HepG2 (cell line): ENCODE data around the gene CDC42SE1. TPM values are rescaled to one million over a fixed set of nuclear protein-coding genes. Genes with fewer than 3 reads are reported as not detected.

Source experiments
- CBX1 ChIP-seq: IDR thresholded peaks from one replicate; pipeline ENCODE4 v1.6.1; 2016; ENCODE audit warnings: antibody characterized with exemption, low read depth
- CSRNP1 ChIP-seq: sonication (generic); formaldehyde crosslinking; IDR thresholded peaks from 2 replicates; pipeline ENCODE4 v1.8.1; 2023; ENCODE audit warnings: mild to moderate bottlenecking, missing genetic modification reagents
- GTF3A ChIP-seq: sonication (generic); formaldehyde crosslinking; conservative IDR thresholded peaks from 2 replicates; pipeline ENCODE4 v1.4.0; 2020; ENCODE audit warnings: mild to moderate bottlenecking, missing genetic modification reagents
- HOMEZ ChIP-seq: IDR thresholded peaks from 2 replicates; pipeline ENCODE4 v1.6.1; 2016; ENCODE audit warnings: low read depth
- KDM1A ChIP-seq: IDR thresholded peaks from 2 replicates; pipeline ENCODE4 v1.6.1; 2016; ENCODE audit warnings: missing compliant biosample characterization
- KDM3A ChIP-seq: IDR thresholded peaks from 2 replicates; pipeline ENCODE4 v1.6.1; 2018; ENCODE audit warnings: low read depth, missing compliant biosample characterization
- MAF1 ChIP-seq: sonication (generic); formaldehyde crosslinking; IDR thresholded peaks from 2 replicates; pipeline ENCODE4 v1.5.0; 2020; ENCODE audit warnings: missing genetic modification reagents, borderline replicate concordance
- MTA1 ChIP-seq: sonication (generic); formaldehyde crosslinking; IDR thresholded peaks from 2 replicates; pipeline ENCODE4 v1.4.0; 2020; ENCODE audit warnings: missing genetic modification reagents, mild to moderate bottlenecking, borderline replicate concordance
- MYNN ChIP-seq: sonication (generic); formaldehyde crosslinking; IDR thresholded peaks from 2 replicates; pipeline ENCODE4 v1.4.0; 2020; ENCODE audit warnings: mild to moderate bottlenecking, low read depth, missing genetic modification reagents
- PRDM4 ChIP-seq: sonication (generic); formaldehyde crosslinking; IDR thresholded peaks from 2 replicates; pipeline ENCODE4 v1.9.0; 2021; ENCODE audit warnings: missing genetic modification reagents, borderline replicate concordance
- SALL1 ChIP-seq: sonication (generic); formaldehyde crosslinking; IDR thresholded peaks from 2 replicates; pipeline ENCODE4 v1.8.0; 2022; ENCODE audit warnings: mild to moderate bottlenecking, missing genetic modification reagents
- SKI ChIP-seq: fragments of 450-650 bp; IDR thresholded peaks from one replicate; pipeline ENCODE4 v1.6.1; 2018; ENCODE audit warnings: mild to moderate bottlenecking; ENCODE audit not compliant: partially characterized antibody
- SOX13 ChIP-seq, 3 experiments: fragments of 450-650 bp in 1 of 3; sonication (generic) in 1 of 3; formaldehyde crosslinking in 1 of 3; IDR thresholded peaks in 2 of 3; conservative IDR thresholded peaks in 1 of 3; 2 replicates each; pipeline versions ENCODE4 v1.5.0 to v1.6.1; 2016 to 2020; ENCODE audit warnings: antibody characterized with exemption in 1 of 3, mild to moderate bottlenecking in 1 of 3, missing compliant biosample characterization in 1 of 3, missing genetic modification reagents in 1 of 3, moderate library complexity in 1 of 3
- SPEN ChIP-seq: sonication (generic); formaldehyde crosslinking; IDR thresholded peaks from 2 replicates; pipeline ENCODE4 v1.5.1; 2020; ENCODE audit warnings: low read depth, mild to moderate bottlenecking, missing genetic modification reagents
- ZNF12 ChIP-seq: sonication (generic); formaldehyde crosslinking; IDR thresholded peaks from 2 replicates; pipeline ENCODE4 v1.5.0; 2020; ENCODE audit warnings: missing genetic modification reagents
- polyA plus RNA-seq, 8 experiments: library from polyadenylated mRNA; depleted of rRNA in 3 of 8; stranded (reverse) in 7 of 8; unstranded in 1 of 8; fragments of >200 nt; fragmentation: Illumina TruSeq in 4 of 8; extraction: Trizol in 4 of 8; gene quantifications; 2 replicates each; pipeline versions ENCODE4 v1.2.1 to v1.2.3, GENCODE V29; 2011 to 2016; ENCODE audit warnings: low read depth in 4 of 8, missing spikeins in 1 of 8, mixed read lengths in 1 of 8; ENCODE audit not compliant: insufficient read depth in 1 of 8
- total RNA-seq, 5 experiments: library from RNA; depleted of rRNA; stranded (reverse); fragments of >200 nt; fragmentation: Illumina TruSeq; extraction: Trizol; gene quantifications; 2 replicates each; pipeline ENCODE4 v1.2.3, GENCODE V29; 2016; ENCODE audit warnings: low read depth in 1 of 5
- TF ChIP-seq, protein P1 (sequence below): sonication (generic); formaldehyde crosslinking; IDR thresholded peaks from 2 replicates; pipeline ENCODE4 v1.4.0; 2020; ENCODE audit warnings: missing genetic modification reagents
- TF ChIP-seq, protein P2 (sequence below): sonication (generic); formaldehyde crosslinking; IDR thresholded peaks from 2 replicates; pipeline ENCODE4 v1.4.0; 2020; ENCODE audit warnings: missing genetic modification reagents

The CDC42SE1 gene
- total and polyA plus RNA-seq, 2 of the 13 experiments (the other 11 are each of a cell fraction or from before 2014, with no cell fraction given) = 17.6 to 17.9 TPM

- TF ChIP-seq ZNF12 (CRISPR knock-in tag) (0 out of 2 replicates have a peak, but pooled peaks have one; percentile 57), CSRNP1 (no peak), MAF1 (CRISPR knock-in tag) (no peak), HOMEZ (CRISPR knock-in tag) (0 out of 2 replicates have a peak, but pooled peaks have one; percentile 29), CBX1 (no peak), MYNN (CRISPR knock-in tag) (no peak), SPEN (no peak), SALL1 (CRISPR knock-in tag) (peak; percentile 72), KDM1A (CRISPR knock-in tag) (peak; percentile 63; the same call in 1 of the 2 replicates), SOX13 (IDR thresholded peaks at IDR 0.05) (no peak), SOX13 (CRISPR knock-in tag; conservative IDR thresholded peaks at IDR 0.05 in 1 of 2, IDR thresholded peaks at IDR 0.05 in 1 of 2) (peak in 1 of 2 experiments; percentile 52; a peak in 1 of 4 replicates), KDM3A (CRISPR knock-in tag) (peak; percentile 45; the same call in 1 of the 2 replicates), GTF3A (CRISPR knock-in tag) (no peak), MTA1 (CRISPR knock-in tag) (no peak), SKI (peak; percentile 12), PRDM4 (CRISPR knock-in tag) (no peak)
- TF ChIP-seq, protein P1, sequence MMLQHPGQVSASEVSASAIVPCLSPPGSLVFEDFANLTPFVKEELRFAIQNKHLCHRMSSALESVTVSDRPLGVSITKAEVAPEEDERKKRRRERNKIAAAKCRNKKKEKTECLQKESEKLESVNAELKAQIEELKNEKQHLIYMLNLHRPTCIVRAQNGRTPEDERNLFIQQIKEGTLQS = peak; percentile 87
- TF ChIP-seq, protein P2, sequence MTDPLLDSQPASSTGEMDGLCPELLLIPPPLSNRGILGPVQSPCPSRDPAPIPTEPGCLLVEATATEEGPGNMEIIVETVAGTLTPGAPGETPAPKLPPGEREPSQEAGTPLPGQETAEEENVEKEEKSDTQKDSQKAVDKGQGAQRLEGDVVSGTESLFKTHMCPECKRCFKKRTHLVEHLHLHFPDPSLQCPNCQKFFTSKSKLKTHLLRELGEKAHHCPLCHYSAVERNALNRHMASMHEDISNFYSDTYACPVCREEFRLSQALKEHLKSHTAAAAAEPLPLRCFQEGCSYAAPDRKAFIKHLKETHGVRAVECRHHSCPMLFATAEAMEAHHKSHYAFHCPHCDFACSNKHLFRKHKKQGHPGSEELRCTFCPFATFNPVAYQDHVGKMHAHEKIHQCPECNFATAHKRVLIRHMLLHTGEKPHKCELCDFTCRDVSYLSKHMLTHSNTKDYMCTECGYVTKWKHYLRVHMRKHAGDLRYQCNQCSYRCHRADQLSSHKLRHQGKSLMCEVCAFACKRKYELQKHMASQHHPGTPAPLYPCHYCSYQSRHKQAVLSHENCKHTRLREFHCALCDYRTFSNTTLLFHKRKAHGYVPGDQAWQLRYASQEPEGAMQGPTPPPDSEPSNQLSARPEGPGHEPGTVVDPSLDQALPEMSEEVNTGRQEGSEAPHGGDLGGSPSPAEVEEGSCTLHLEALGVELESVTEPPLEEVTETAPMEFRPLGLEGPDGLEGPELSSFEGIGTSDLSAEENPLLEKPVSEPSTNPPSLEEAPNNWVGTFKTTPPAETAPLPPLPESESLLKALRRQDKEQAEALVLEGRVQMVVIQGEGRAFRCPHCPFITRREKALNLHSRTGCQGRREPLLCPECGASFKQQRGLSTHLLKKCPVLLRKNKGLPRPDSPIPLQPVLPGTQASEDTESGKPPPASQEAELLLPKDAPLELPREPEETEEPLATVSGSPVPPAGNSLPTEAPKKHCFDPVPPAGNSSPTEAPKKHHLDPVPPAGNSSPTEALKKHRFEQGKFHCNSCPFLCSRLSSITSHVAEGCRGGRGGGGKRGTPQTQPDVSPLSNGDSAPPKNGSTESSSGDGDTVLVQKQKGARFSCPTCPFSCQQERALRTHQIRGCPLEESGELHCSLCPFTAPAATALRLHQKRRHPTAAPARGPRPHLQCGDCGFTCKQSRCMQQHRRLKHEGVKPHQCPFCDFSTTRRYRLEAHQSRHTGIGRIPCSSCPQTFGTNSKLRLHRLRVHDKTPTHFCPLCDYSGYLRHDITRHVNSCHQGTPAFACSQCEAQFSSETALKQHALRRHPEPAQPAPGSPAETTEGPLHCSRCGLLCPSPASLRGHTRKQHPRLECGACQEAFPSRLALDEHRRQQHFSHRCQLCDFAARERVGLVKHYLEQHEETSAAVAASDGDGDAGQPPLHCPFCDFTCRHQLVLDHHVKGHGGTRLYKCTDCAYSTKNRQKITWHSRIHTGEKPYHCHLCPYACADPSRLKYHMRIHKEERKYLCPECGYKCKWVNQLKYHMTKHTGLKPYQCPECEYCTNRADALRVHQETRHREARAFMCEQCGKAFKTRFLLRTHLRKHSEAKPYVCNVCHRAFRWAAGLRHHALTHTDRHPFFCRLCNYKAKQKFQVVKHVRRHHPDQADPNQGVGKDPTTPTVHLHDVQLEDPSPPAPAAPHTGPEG (CRISPR knock-in tag) = no peak
These were observed 48.9 kb upstream of the CDC42SE1 start (continued) for GRCh38 chr1:151108331-151108730.
